HG02973 (cell line): ENCODE measurements around the gene TMPRSS11D.

Experiments used
- ATAC-seq: cut with Tn5 transposase; IDR thresholded peaks from one replicate; pipeline ENCODE4 v1.9.1; 2021; ENCODE audit warnings: moderate library complexity; ENCODE audit not compliant: unreplicated experiment

Gene TMPRSS11D

GRCh38 chr4:67891645-67892044 lies 7.8 kb upstream of the TMPRSS11D start:
- no peak for ATAC-seq

GRCh38 chr4:67886281-67886680 lies 2.5 kb upstream of the TMPRSS11D start:
- no peak for ATAC-seq

- ATAC-seq, result no peak
Measured at GRCh38 chr4:67885762-67886161, 2.0 kb upstream of the TMPRSS11D start.

GRCh38 chr4:67884701-67885100 lies 899 bp upstream of the TMPRSS11D start:
- ATAC-seq, result no peak

GRCh38 chr4:67883458-67883857 lies 344 bp downstream of the TMPRSS11D start:
- ATAC-seq, result no peak

GRCh38 chr4:67880866-67881610 lies 2.8 kb downstream of the TMPRSS11D start:
- no peak for ATAC-seq

GRCh38 chr4:67879486-67879885 lies 4.3 kb downstream of the TMPRSS11D start:
- ATAC-seq, result no peak

GRCh38 chr4:67877086-67877485 lies 6.7 kb downstream of the TMPRSS11D start:
- ATAC-seq, result no peak

- ATAC-seq, result no peak
Measured at GRCh38 chr4:67874986-67875385, 8.8 kb downstream of the TMPRSS11D start.

- ATAC-seq, result no peak
Measured at GRCh38 chr4:67873116-67873515, 10.7 kb downstream of the TMPRSS11D start.

GRCh38 chr4:67871867-67872266 lies 11.9 kb downstream of the TMPRSS11D start:
- ATAC-seq, result peak; percentile 91

GRCh38 chr4:67869580-67870190 lies 14.1 kb downstream of the TMPRSS11D start:
- no peak for ATAC-seq

GRCh38 chr4:67861513-67861912 lies 22.3 kb downstream of the TMPRSS11D start:
- no peak for ATAC-seq

- ATAC-seq, result no peak
Measured at GRCh38 chr4:67853336-67853735, 30.5 kb downstream of the TMPRSS11D start.

- ATAC-seq, result no peak
Measured at GRCh38 chr4:67820903-67821302, 62.9 kb downstream of the TMPRSS11D start.

GRCh38 chr4:67810011-67810410 lies 73.8 kb downstream of the TMPRSS11D start:
- ATAC-seq, result no peak

GRCh38 chr4:67809502-67809901 lies 74.3 kb downstream of the TMPRSS11D start:
- ATAC-seq, result no peak

GRCh38 chr4:67796810-67797209 lies 87.0 kb downstream of the TMPRSS11D start:
- no peak for ATAC-seq

GRCh38 chr4:67790721-67791120 lies 93.1 kb downstream of the TMPRSS11D start:
- no peak for ATAC-seq

GRCh38 chr4:67787311-67787710 lies 96.5 kb downstream of the TMPRSS11D start:
- ATAC-seq, result no peak

- ATAC-seq, result no peak
Measured at GRCh38 chr4:67785528-67785927, 98.3 kb downstream of the TMPRSS11D start.

GRCh38 chr4:67779631-67780030 lies 104.2 kb downstream of the TMPRSS11D start:
- no peak for ATAC-seq

- no peak for ATAC-seq
Measured at GRCh38 chr4:67776746-67777145, 107.1 kb downstream of the TMPRSS11D start.
